Right forelimb (tissue), 1 donor: ENCODE results near the gene SERPINB1.

Experiments
- DNase-seq: peaks from one replicate; pipeline ENCODE4 v3.0.0-alpha.2; 2018

The SERPINB1 gene

GRCh38 chr6:2790588-2791449, 50.8 kb downstream of the SERPINB1 start:
- no peak for DNase-seq

GRCh38 chr6:2786269-2786668, 55.4 kb downstream of the SERPINB1 start:
- no peak for DNase-seq

GRCh38 chr6:2784930-2785329, 56.7 kb downstream of the SERPINB1 start:
- DNase-seq = no peak

GRCh38 chr6:2784061-2784460, 57.6 kb downstream of the SERPINB1 start:
- DNase-seq = no peak

- DNase-seq = no peak
These were observed 58.3 kb downstream of the SERPINB1 start for GRCh38 chr6:2783188-2783963.

- no peak for DNase-seq
These were observed 58.9 kb downstream of the SERPINB1 start for GRCh38 chr6:2782825-2783187.

- DNase-seq = no peak
These were observed 59.3 kb downstream of the SERPINB1 start for GRCh38 chr6:2782356-2782708.
